Endothelial cell of umbilical vein (primary cell): Measurements from ENCODE around the gene ELMO1.

Experiments
- CTCF ChIP-seq, 2 donors: IDR thresholded peaks; 1 replicate in 1 of 2; 2 replicates in 1 of 2; pipeline ENCODE4 v1.5.1; 2011; ENCODE audit warnings: low read length in 2 of 2, mild to moderate bottlenecking in 2 of 2, moderate library complexity in 2 of 2, control low read depth in 1 of 2, inconsistent platforms in 1 of 2, low read depth in 1 of 2; ENCODE audit not compliant: insufficient read depth in 1 of 2; ENCODE audit errors: extremely low read depth in 1 of 2
- EZH2 ChIP-seq: IDR thresholded peaks from 2 replicates; pipeline ENCODE4 v1.6.1; 2012; ENCODE audit warnings: borderline replicate concordance, low read depth, mild to moderate bottlenecking, moderate library complexity, low read length, inconsistent platforms; ENCODE audit not compliant: severe bottlenecking
- JUN ChIP-seq: IDR thresholded peaks from 2 replicates; pipeline ENCODE4 v1.6.1; 2011; ENCODE audit warnings: borderline replicate concordance, low read depth; ENCODE audit not compliant: insufficient read length, insufficient read depth
- MAX ChIP-seq: IDR thresholded peaks from 2 replicates; pipeline ENCODE4 v1.6.1; 2011; ENCODE audit not compliant: insufficient read depth, insufficient read length
- POLR2A ChIP-seq: IDR thresholded peaks from 2 replicates; pipeline ENCODE4 v1.6.1; 2012; ENCODE audit warnings: low read depth, mild to moderate bottlenecking, control low read depth, low read length
- POLR2AphosphoS5 ChIP-seq: IDR thresholded peaks from 2 replicates; pipeline ENCODE4 v1.6.1; 2012; ENCODE audit warnings: low read depth, mild to moderate bottlenecking, control low read depth, low read length, moderate library complexity; ENCODE audit not compliant: insufficient read depth

GRCh38 chr7:37070031-37070430, 378.6 kb downstream of the ELMO1 start:
- TF ChIP-seq CTCF (IDR thresholded peaks at IDR 0.05; ENCODE audit: extremely low read depth in 1 of 2, insufficient read depth in 1 of 2, low read depth in 1 of 2, low read length in 2 of 2): no peak
- TF ChIP-seq POLR2A: no peak
- TF ChIP-seq EZH2: no peak
- TF ChIP-seq JUN: no peak
- no peak for TF ChIP-seq MAX
- TF ChIP-seq POLR2AphosphoS5: no peak
